ENCODE data around the gene KIF3A. TPM values are rescaled to one million over a fixed set of nuclear protein-coding genes. Genes with fewer than 3 reads are reported as not detected.

KIF3A gene
- total and polyA plus RNA-seq, 4 donors = 0.58 to 1.2 (median 0.86) TPM

DNA sequence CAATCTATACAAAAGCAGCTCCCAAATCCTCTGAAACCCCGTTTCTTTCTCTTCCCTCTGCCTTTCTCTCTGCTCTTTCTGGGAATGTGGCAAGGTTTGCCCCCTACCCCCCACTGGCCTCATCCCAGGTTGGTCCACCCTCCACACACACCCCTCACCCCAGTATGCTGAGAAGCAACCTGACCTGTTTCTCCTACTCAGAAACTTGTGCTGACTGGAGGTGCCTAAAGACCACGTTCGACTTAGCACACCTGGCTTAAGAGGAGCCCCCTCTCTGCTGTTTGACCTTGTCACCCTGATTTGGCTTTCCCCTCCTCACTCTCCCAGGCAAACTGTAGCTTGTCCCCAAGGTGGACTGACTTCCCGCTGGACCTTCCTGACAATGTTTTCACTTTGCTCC, 40.8 kb upstream of the KIF3A start:
- WGBS = 88% methylated on average over 4 of the region's 4 CpGs
- TF ChIP-seq HNF4G (IDR thresholded peaks at IDR 0.05) = no peak
- TF ChIP-seq NR2F2 (IDR thresholded peaks at IDR 0.05) = no peak
- TF ChIP-seq ZBTB33 (IDR thresholded peaks at IDR 0.05) = no peak
- Histone ChIP-seq H3K4me3 (ENCODE audit: low read depth in 1 of 3, low read length in 3 of 3) (peak overlapping the region in 1 of 3 donors; percentile 83), H3K4me1 (ENCODE audit: control insufficient read depth in 4 of 4, insufficient read depth in 4 of 4, low read length in 3 of 4) (peaks cover 3 to 24% (median 7%) of the 10 kb centered on the region in 4 donors), H3K27ac (ENCODE audit: low read depth in 1 of 2, low read length in 2 of 2) (no peak overlapping the region), H3K36me3 (ENCODE audit: control insufficient read depth in 4 of 4, insufficient read depth in 3 of 4, low read depth in 1 of 4, low read length in 3 of 4) (no peaks in the 10 kb centered on the region), H3K9me3 (ENCODE audit: control insufficient read depth in 4 of 4, low read length in 3 of 4) (no peaks in the 10 kb centered on the region), H3K27me3 (ENCODE audit: control insufficient read depth in 4 of 4, insufficient read depth in 4 of 4, low read length in 3 of 4) (no peaks in the 10 kb centered on the region), H3K9ac (ENCODE audit: low read depth in 1 of 2, low read length in 2 of 2) (no peak overlapping the region)
- DNase-seq (ENCODE audit: low spot score) = no peak

- peak within 1 kb of the TSS; percentile 29 to 83 (median 81) for H3K4me3 ChIP-seq (ENCODE audit: low read depth in 1 of 3, low read length in 3 of 3)
- peak within 1 kb of the TSS; percentile 23 to 41 for H3K27ac ChIP-seq (ENCODE audit: low read depth in 1 of 2, low read length in 2 of 2)
- 3% methylated on average over 82 of the region's 82 CpGs for WGBS
- TF ChIP-seq RAD21 (IDR thresholded peaks at IDR 0.05) (peak in 1 of 2 donors; percentile 32), HNF4A (conservative IDR thresholded peaks at IDR 0.05) (no peak), YY1 (IDR thresholded peaks at IDR 0.05) (peak; percentile 17), NR2F2 (IDR thresholded peaks at IDR 0.05) (no peak)
- no peaks in the 10 kb centered on the region for H3K9me3 ChIP-seq (ENCODE audit: control insufficient read depth in 4 of 4, low read length in 3 of 4)
- H3K36me3 ChIP-seq (ENCODE audit: control insufficient read depth in 4 of 4, insufficient read depth in 3 of 4, low read depth in 1 of 4, low read length in 3 of 4) = no peaks in the 10 kb centered on the region
- H3K4me1 ChIP-seq (ENCODE audit: control insufficient read depth in 4 of 4, insufficient read depth in 4 of 4, low read length in 3 of 4) = peaks cover 3 to 24% (median 7%) of the 10 kb centered on the region in 4 donors
- no peaks in the 10 kb centered on the region for H3K27me3 ChIP-seq (ENCODE audit: control insufficient read depth in 4 of 4, insufficient read depth in 4 of 4, low read length in 3 of 4)
- peak within 1 kb of the TSS in 1 of 2 donors; percentile 43 for H3K9ac ChIP-seq (ENCODE audit: low read depth in 1 of 2, low read length in 2 of 2)
- DNase-seq (ENCODE audit: low spot score) = peak; percentile 62
Observed at GRCh38 chr5:132777209-132778069, 40.1 kb upstream of the KIF3A start, which contains the start of gene SEPTIN8. Gene SEPTIN8 (minus strand): TSS chr5:132777239. CDS start chr5:132777137, 102 bp downstream.

DNA sequence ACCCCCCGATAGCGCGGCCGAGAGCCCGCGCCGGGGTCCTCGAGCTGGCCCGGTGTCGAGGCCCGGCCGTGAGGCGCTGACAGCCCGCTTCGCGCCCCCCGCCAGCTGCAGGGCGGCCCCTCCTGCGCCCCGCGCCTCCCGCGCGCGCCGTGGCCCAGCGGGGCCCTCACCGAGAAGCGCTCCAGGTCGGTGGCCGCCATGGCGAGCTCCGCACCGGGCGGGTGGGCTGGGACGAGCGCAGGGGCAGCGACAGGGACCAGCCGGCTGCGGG, 39.5 kb upstream of the KIF3A start:
- under 1% methylated on average over 40 of the region's 40 CpGs for WGBS
- H3K9me3 ChIP-seq (ENCODE audit: control insufficient read depth in 4 of 4, low read length in 3 of 4) = no peaks in the 10 kb centered on the region
- H3K36me3 ChIP-seq (ENCODE audit: control insufficient read depth in 4 of 4, insufficient read depth in 3 of 4, low read depth in 1 of 4, low read length in 3 of 4) = no peaks in the 10 kb centered on the region
- H3K4me3 ChIP-seq (ENCODE audit: low read depth in 1 of 3, low read length in 3 of 3) = peak overlapping the region; percentile 29 to 83 (median 81)
- H3K4me1 ChIP-seq (ENCODE audit: control insufficient read depth in 4 of 4, insufficient read depth in 4 of 4, low read length in 3 of 4) = peaks cover 3 to 24% (median 7%) of the 10 kb centered on the region in 4 donors
- no peaks in the 10 kb centered on the region for H3K27me3 ChIP-seq (ENCODE audit: control insufficient read depth in 4 of 4, insufficient read depth in 4 of 4, low read length in 3 of 4)
- no peak overlapping the region for H3K27ac ChIP-seq (ENCODE audit: low read depth in 1 of 2, low read length in 2 of 2)
- peak overlapping the region in 1 of 2 donors; percentile 43 for H3K9ac ChIP-seq (ENCODE audit: low read depth in 1 of 2, low read length in 2 of 2)
- DNase-seq (ENCODE audit: low spot score) = no peak
- TF ChIP-seq RAD21 (IDR thresholded peaks at IDR 0.05) (no peak), EGR1 (IDR thresholded peaks at IDR 0.05; ENCODE audit: low read depth in 2 of 2) (no peak), JUND (IDR thresholded peaks at IDR 0.05) (no peak), YY1 (IDR thresholded peaks at IDR 0.05) (no peak), TAF1 (conservative IDR thresholded peaks at IDR 0.05) (no peak)

Data from liver (tissue), 9 donors.